Activated T-helper 1 cell treated with Interleukin-2 at 50 U/mL for 16 hours (primary cell): ENCODE data around the gene DGKZ.

Source experiments
- DNase-seq: peaks from one replicate; pipeline ENCODE4 v3.0.0-alpha.2; 2020; ENCODE audit warnings: low read depth

The DGKZ gene

DNA sequence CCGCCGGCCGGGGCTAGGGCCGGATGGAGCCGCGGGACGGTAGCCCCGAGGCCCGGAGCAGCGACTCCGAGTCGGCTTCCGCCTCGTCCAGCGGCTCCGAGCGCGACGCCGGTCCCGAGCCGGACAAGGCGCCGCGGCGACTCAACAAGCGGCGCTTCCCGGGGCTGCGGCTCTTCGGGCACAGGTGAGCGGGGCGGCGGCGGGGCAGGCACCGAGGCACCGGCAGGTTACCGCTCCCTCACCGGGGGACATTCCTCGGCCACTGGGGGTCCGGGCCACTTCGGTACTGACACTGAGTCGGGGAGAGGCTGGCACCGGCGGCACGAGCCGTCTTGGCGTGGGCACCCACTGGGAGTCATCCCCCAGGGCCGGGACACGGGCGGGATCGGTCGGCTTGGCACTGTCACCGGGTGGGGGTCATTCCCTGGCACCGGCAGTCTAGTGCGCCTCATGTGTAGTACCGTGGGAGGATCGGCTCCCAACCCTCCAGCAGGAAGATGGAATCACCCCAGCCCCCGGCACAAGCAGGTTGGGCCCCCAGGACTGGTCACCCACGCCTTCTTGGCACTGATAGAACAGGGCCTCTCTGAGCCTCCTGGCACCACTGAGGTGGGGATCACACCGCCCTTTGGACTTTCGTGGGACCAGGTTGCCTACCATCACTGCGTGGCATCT, 511 bp downstream of the DGKZ start:
- peak; percentile 10 for DNase-seq

DNA sequence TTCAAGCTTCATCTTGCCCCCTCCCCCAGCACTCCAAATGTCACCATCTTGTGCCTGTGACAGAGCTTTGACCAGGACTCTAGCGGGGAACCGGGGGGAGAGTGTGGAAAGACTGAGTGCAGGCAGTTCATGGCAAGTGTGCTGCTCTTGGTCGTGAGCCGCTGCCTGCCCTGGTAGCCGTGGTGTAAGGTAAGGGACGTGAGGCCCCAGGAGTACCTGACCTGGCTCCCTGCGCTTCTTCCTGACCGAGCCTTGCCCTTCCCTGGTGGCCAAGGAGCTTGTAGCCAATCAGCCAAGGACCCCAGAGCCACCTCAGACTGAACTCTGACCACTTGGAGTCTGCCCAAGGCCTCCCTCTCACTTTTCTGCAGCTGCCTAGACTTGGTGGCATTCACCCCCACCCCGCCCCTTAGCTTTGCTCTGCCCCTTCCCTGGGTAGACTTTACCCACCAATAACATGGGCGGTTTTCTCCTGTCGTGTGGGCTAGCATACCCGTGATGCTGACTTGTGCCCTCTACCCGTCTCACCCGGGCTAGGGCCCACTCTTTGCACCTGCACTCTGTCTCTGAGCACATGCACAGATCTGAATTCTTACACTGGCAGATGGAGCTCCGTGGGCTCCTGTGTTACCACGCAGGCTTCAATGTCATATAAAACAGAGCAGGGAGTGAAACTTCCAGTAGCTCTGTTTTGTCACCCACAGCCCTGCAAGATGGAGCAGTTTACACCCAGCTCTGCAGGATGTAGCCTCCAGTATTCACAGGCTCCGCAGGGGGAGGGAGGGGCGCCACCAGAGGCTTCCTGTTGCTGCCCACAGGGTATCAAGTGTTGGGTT, 1.5 kb downstream of the DGKZ start:
- DNase-seq, result peak; percentile 58

DNA sequence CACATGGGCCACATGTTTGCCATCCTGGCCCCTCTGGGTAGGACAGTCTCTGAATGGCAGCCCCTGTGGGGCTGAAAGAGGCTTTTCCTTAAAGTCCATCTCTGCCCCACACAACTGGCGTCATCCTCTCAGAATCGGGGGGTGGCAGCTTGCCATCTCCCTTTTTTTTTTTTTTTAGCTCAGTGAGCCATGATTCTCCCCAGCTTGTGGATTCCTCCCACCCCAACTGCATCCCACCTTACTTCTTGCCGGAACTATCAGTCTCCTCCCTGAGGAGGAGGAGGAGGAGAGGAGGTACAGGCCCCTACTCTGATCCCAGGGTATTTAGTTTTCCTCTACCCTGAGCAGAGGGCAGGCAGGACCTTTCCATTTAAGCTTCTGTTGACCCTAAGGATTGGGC, 3.4 kb downstream of the DGKZ start:
- no peak for DNase-seq

DNA sequence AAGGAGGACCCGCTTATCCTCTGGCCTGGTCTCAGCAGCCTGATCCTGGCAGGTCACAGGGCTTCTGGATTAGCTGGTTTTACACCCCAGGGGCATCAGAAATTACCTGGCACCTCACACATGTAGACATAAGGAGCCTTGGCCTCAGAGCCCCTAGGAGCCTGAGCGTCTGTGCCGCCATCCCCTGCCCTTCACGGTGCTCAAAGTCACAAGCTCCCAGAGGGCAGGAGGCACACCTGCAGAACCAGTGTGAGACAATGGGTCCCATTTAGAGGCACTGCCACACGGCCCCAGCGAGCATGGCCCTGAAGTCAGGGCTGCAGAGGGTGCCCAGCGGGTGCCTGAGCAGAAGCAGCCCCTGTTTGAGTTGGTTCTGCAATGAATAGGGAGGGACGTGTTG, 3.9 kb downstream of the DGKZ start:
- no peak for DNase-seq

DNA sequence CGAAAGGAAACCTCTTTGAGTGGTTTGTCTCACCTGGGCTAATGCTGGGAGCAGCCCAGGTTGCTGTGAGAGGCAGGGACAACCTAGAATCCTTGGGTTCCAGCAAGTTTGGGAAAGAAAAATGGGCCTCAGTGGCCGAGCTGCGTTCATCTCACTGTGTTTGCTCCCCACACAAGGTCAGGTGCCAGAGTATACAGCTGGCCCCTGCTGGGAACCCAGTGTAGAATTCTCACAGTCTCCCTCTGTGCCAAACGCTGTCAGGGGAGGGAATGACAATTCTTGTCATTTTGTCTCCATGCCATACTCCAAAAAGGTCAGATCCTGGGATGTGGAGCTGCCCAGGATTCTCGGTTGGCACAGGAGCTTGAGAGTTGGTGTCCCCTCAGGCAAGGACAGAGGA, 4.3 kb downstream of the DGKZ start:
- DNase-seq, result no peak

DNA sequence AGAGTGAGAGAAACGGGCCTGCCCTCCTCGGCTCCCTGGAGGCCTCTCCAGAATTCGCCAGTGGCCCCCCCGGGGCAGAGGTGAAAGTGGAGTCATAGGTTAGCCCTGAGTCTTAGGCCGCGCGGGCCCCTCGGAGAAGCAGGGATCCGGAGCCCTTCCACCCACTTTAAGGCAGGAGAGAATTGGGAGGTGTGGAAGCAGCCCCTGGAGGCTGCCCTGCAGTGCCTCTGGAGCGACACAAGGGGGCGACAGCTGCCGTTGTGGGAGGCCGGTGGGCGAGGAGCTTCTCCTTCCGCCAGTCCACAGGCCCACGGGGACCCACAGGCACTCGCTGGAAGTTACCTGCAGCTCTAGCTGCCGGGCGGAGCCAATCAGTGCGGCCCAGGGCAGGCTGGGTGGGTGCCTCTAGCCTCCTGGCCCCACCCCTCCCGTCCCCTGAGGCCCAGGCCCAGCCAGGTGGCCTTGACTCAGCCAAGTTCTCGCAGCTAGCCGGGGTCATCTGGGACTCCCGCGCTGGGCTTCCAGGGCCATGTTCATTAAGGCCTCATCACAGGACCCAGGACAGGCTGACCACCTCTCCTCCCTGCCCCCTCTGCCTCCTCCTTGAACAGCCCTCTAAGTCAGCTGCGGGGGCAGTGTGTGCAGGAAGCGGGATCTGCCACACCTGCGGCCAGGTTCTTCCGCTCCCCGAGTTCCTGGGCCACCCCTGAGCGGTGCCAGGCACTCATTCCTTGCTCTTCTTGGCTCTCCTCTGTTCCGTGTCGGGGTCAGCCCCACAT, 5.0 kb downstream of the DGKZ start:
- peak; percentile 67 for DNase-seq

DNA sequence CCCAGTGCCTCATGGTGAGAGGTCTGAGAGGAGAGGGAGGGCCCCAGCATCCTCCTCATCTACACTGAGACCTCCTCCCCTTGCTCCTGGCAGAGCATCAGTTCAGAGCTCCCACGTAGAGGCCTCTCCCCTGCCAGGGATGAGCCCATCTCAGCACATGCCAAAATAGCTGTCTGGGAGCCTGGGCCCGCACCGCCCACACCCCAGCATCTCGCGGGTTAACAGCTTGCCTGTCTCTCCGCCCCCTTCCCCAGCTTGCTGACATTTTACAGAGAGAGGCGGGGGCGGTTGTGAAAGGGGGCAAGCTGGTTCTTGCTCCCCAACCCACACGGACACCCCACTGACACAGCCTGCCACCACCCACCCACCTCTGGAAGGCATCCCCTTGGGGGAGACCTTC, 6.4 kb downstream of the DGKZ start:
- DNase-seq, result no peak

DNA sequence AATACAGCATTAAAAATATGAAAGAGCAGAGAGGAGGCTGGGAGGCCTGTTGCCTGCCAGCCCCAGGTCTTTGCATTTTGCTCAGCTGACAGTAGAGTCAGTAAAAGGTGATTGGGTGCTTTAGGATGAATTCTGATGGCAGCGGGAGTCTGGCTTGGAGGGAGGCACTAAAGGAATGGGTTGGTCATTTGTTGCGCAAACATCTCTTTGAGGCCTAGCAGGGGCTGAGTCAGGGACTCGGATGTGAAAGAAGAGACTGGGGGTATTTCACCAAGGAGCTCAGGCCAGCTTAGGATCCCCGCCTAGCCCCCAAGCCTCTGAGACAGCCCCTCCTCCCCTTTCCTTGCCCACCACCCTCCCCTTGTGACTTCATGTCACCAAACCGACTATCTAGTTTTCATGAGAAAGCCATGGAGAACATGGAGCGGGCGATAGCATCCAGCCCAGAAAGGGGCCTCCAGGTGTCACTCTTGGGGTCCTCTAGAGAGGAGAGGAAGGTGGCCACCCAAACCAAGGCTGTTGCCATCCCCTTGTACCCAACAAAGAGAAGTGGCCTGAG, 9.7 kb downstream of the DGKZ start:
- no peak for DNase-seq

DNA sequence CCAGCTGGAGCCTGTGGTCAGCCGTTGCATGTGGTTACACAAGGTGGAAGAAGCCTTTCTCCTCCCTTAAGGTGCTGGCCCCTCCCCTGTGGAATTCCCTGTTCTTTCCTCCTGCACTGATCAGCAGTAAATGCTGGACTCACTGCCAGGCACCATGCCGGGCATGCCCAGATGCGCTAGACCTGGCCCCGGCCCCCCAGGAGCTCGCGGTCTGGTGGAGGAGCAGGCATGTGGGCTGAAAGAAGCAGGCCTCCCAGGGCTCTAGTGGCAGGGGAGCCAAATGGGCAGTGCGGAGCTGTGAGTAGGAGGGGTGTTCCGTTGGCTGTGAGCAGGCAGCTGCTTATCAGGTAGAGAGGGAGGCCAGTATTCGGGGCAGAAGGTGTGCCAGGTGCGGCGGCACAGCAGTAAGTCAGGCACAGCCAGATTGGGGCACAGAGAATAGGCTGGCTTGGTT, 10.2 kb downstream of the DGKZ start:
- DNase-seq, result no peak

DNA sequence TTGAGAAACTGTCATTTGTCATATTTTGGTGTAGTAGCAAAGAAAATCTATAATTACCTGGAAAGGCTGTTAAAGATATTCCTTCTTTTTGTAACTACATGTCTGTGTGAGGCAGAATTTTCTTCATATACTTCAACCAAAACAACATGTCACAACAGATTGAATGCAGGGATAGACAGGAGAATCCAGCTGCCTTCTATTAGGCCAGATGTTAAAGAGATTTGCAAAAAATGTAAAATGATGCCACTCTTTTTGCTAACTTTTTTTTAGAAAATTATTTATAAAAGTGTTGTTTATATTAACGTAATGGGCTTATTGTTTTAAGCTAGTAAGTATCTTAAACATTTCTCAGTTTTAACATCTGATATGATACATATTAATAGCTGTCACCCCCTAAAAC, 12.7 kb downstream of the DGKZ start:
- DNase-seq, result no peak

DNA sequence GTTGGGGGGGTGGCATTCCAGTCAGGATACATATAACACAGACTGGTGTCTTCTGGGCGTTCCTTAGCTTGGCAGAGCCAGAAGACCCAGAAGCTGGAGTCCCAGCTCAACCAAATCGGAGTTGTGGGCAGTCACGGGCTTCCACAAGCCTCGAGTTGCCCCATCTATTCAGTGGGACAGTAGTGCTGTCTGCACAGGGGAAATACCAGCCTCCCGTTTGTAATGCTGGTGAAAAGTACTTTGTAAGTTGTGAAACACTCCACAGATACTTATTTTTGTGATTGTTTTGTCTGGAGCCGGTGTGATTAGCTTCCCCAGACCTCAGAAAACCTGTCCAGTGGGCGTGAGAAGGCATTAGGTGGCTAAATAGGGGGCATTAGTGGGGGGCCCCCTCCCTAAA, 13.6 kb downstream of the DGKZ start:
- no peak for DNase-seq

DNA sequence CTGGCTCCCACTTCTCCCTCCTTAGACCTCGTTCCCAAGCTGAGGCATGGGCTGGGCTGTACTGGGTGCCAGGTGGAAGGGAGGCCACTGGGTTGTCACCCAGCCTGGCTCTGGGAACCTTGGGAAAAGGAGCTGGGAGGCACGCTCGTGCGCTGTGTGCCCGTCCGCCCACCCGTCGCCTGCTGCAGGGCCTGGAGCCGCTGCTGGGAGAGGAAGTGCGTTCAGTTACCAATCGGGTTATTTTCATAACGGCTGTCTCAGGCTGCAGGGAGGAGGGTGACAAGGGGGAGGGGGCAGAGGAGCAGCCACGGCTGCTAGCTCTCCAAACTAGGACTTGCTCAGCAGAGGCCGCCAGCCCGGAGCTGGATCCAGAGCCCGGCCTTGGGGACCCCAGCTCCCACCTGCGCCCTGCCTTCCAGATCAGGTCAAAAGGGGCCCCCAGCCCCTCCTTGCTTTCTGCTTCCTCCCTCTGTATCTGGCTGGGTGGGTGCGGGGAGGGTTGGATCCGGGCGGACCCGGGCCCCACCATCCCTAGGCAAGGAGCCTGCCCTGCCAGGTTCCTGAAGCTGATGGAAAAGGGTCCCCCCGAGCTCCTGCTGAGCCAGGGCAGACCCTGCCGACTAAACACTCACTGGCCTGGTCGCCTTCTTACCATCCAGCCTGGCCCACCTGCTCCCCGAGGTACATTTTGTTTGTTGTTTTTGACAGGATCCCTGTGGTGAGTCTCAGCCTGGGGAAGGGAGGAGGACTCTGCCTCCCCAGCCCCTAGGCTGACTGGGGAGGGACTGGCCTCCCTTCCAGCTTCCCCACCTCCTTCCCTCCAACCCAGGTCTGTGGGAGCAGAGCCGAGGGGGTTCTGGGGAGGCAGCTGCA, 14.3 kb downstream of the DGKZ start:
- DNase-seq, result peak; percentile 45

DNA sequence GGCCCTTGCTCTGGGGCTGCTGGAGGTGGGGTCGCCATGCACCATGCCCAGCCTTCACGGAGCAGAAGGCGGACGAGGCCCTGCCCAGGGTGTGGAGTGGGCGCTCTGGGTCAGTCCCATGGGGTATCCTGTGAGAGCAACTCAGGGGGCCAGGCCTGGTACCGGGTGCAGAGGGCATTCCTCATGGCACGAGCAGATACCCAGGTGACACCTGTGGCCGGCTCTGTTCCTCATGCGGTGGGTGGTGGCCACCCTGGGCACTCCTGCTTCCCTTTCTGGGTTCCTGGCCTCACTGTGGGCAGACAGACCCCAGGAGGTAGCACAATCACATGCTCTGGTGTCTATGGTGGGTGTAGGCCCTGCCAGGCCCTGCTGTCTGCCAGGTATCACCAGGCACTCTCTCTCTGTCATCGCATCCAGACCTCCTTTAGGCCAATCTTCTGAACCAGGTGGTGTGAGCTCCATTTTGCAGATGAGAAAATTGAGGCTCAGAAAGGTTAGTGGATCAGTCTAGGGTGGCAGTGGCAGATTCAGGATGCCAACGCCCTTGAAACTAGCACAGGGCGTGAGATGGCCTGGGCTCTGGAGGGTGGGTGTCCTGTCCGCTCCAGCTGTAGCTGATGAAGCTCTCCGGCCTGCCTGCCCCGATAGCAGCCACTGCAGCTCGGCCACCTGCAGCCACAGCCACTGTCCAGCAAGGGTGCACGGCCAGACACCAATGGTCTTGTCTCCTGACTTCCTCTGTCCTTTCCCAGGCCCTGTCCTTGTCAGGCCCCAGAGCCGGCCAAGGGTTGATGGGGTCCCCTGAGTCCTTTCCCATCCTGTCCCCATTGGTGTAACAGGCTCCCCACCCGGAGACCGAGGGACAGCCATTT, 15.1 kb downstream of the DGKZ start:
- DNase-seq, result no peak

DNA sequence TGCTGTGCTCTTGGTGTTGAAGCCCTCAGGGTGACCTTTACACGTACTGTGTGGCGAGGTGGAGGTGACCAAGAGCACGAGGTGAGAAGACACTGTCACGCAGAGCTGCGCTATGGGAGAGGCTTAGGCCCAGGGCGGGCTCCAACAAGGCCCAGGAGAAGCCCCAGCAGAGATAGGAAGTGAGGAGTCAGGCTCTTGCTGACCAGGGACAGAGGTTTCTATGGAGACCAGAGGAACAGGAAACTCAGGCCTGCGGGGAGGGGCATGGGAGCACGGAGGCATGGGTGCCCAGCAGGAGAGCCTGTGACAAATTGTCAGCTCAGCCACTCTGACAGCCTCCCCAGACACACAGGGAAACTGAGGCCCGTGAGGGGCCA, 15.8 kb downstream of the DGKZ start:
- DNase-seq, result no peak

DNA sequence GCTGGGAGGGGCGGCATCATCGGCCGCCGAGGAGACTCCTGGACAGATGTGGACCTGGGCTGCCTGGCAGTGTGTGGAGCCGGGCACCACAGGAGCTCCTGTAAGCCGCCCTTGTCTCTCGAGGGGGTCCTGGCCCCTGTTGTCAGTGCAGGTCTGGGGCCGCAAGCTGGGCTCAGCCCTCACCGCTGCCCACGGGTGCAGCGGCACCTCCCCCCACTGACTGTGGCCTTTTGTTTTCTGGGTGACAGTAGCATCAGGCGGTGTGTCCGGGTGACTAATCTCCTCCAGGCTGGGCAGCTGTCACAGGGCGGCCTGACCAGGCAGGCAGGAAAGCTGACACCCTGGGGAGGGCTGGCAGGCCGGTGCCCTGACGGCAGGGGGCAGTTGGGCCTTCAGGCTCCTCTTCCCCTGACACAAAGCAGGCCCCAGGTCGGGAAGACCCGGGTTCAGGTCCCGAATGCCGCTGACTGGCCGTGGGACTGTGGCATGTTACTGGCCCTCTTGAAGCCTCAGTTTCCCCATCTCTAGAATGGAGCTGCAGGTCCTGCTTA, 16.3 kb downstream of the DGKZ start:
- DNase-seq, result no peak

DNA sequence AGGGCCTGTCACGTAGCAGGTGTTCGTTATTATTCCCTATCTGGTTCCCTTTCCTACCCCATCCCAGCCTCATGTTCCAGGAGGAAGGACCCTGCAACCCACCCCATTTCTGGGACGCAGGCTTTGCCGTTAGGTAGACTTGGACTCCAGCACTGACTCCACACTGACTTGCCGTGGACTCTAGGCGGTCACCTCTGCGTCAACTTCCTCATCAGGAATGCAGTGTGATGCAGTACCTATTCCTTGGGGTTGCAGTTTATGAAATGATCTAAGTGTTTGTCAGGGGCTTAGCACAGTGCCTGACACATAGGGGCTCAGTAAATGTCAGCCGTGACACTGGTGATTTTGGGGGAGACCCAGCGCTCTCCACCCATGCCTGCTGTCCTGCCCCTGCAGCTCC, 16.8 kb downstream of the DGKZ start:
- no peak for DNase-seq

DNA sequence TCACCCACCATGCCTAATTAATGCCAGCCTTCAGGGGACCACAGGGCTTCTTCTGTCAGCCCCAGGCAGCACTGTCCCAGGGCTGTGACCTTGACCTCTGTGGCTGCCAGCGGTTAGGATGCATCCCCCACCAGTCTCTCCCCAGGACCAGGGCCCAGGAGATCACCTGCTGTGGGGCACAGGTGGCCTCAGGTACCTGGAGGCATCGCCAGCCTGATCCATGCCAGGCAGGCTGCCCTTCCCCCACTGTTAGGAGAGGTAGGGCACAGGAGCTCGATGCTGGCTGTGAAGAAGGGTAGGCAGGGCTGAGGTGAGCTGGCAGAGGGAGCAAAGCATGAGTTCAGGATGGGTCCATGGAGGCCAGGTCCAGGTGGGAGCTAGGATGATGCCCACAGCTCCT, 17.5 kb downstream of the DGKZ start:
- DNase-seq, result no peak

DNA sequence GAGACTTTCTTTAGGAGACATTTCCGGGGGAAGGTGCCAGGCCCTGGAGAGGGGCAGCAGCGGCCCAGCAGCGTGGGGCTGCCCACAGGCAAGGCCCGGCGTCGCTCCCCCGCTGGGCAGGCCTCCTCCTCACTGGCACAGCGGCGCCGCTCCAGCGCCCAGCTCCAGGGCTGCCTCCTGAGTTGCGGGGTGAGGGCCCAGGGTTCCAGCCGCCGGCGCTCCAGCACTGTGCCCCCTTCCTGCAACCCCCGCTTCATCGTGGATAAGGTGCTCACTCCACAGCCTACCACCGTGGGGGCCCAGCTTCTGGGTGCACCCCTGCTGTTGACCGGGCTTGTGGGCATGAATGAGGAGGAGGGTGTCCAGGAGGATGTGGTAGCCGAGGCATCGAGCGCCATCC, 19.0 kb downstream of the DGKZ start:
- no peak for DNase-seq

DNA sequence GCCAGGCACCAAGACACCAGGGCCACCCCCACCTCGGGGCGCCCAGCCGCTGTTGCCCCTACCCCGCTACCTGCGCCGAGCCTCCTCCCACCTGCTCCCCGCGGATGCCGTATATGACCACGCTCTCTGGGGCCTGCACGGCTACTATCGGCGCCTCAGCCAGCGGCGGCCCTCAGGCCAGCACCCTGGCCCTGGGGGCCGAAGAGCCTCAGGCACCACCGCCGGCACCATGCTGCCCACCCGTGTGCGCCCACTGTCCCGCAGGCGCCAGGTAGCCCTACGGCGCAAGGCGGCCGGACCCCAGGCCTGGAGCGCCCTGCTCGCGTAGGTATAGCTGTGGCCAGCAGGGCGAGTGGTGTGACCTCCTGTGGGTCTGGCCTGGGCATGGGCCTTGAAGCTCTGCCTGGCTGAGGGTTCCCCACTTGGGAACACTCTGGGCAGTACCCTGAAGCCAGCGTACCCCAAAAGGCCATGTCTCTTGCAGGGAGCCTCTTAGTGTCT, 19.4 kb downstream of the DGKZ start:
- DNase-seq, result no peak

DNA sequence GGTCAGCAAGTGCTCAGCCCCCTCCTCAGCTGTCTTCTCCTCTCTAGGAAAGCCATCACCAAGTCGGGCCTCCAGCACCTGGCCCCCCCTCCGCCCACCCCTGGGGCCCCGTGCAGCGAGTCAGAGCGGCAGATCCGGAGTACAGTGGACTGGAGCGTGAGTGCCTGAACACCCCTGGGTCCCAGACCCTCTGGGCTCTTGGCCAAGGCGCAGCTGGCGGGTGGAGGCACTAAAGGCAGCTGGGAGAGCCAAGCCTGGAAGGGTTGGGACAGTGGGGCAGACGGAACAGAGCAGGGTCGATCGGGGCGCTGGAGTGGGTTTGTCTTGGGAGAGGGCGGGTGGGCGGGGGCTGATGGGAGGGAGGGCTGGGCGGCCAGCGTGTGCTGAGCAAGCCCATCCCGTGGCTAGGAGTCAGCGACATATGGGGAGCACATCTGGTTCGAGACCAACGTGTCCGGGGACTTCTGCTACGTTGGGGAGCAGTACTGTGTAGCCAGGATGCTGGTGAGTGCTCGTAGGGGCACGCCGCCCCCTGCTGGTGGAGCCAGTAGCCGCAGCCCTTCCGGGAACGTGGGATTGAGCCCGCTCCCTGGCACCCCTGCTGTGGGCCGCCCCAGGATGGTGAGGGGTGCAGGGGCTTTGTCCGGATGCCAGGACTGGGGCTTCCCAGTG, 20.1 kb downstream of the DGKZ start:
- peak; percentile 64 for DNase-seq
